ENCODE measurements around the gene ENDOU.

DNA sequence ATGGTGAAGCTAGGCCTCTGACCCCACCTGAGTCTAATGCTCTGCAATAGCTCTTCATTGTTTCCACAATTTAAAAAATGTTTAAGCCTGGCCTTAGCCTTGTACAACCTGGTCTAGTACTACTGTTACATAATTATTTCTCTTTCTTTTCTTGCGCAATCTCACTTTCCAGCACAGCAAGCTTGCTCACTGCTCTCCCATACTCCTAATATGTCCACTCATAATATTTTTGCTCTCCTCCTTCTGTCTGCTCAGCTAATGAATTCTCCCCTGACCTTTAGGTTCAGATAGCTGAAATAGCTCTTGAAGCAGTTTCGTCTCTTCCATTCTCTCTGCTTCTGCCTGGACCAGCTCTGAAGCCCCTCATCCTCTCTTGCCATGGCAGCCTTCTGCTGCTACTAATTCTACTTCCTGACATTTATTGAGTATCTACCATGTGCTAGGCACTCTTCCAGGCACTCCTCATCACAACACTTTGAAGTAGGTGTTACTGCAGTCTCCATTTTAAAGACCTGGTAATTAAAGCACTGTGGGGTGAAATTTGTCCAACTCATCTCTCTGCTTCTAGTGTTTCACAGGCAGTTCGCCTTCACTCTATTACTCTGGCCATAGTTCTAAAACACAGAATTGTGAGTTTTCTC, 44.9 kb upstream of the ENDOU start:
- TF ChIP-seq, protein P1, sequence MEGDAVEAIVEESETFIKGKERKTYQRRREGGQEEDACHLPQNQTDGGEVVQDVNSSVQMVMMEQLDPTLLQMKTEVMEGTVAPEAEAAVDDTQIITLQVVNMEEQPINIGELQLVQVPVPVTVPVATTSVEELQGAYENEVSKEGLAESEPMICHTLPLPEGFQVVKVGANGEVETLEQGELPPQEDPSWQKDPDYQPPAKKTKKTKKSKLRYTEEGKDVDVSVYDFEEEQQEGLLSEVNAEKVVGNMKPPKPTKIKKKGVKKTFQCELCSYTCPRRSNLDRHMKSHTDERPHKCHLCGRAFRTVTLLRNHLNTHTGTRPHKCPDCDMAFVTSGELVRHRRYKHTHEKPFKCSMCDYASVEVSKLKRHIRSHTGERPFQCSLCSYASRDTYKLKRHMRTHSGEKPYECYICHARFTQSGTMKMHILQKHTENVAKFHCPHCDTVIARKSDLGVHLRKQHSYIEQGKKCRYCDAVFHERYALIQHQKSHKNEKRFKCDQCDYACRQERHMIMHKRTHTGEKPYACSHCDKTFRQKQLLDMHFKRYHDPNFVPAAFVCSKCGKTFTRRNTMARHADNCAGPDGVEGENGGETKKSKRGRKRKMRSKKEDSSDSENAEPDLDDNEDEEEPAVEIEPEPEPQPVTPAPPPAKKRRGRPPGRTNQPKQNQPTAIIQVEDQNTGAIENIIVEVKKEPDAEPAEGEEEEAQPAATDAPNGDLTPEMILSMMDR (conservative IDR thresholded peaks at IDR 0.05; ENCODE audit: low read length), result no peak
- TF ChIP-seq EZH2phosphoT487 (IDR thresholded peaks at IDR 0.05; ENCODE audit: borderline replicate concordance), result no peak
